Prostate gland (tissue), 2 donors: ENCODE results near the gene B3GALT4.

Experiments
- POLR2A ChIP-seq: fragments of 450-650 bp; IDR thresholded peaks from one replicate; pipeline ENCODE4 v1.6.1; 2016; ENCODE audit warnings: antibody characterized with exemption, mild to moderate bottlenecking
- POLR2AphosphoS5 ChIP-seq: sonication (generic); formaldehyde crosslinking; IDR thresholded peaks from one replicate; pipeline ENCODE4 v1.6.1; 2017; ENCODE audit warnings: antibody characterized with exemption
- TF ChIP-seq, protein P1 (sequence below), 4 experiments: fragments of 200-600 bp in 2 of 4; fragments of 450-650 bp in 2 of 4; sonication (generic) in 2 of 4; IDR thresholded peaks; 1 replicate in 3 of 4; 2 replicates in 1 of 4; pipeline ENCODE4 v1.5.1; 2016 to 2019; ENCODE audit warnings: antibody characterized with exemption in 4 of 4, mild to moderate bottlenecking in 2 of 4, moderate library complexity in 2 of 4

DNA sequence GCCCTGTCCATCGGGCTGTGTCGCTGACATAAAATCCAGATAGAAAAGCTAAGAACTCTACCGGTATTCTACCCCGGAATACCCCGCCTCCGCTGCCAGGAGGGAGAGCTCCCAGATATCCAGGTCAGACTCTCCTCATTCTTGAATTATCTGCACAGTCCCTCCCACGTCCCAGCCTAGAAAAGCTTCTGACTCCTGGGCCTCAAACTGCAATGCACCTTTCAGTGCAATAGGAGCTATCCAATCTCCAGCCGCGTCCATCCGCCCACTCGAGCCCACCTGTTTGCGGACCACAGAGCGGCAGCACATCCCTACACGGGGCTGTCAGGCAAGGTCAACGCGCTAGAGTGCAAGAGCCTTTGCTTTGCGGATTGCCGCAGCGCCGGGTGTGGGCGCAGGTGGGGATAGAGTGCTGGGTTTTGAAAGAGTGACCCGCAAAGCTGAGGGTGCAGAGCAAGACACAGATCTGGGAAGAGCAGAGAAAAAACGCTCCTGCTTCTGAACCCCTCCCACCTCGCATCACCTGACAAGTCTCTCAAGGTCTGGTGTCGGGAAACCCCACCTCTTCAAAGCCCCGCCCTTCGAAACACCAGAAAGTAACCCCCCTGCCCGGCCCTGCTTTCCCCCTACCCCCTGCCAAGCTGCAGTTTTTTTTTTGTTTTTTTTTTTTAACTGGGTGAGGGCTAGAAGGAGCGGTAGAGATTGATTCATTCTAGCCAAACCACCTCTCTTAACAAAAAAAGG is 35.6 kb downstream of the B3GALT4 start:
- TF ChIP-seq, protein P1, sequence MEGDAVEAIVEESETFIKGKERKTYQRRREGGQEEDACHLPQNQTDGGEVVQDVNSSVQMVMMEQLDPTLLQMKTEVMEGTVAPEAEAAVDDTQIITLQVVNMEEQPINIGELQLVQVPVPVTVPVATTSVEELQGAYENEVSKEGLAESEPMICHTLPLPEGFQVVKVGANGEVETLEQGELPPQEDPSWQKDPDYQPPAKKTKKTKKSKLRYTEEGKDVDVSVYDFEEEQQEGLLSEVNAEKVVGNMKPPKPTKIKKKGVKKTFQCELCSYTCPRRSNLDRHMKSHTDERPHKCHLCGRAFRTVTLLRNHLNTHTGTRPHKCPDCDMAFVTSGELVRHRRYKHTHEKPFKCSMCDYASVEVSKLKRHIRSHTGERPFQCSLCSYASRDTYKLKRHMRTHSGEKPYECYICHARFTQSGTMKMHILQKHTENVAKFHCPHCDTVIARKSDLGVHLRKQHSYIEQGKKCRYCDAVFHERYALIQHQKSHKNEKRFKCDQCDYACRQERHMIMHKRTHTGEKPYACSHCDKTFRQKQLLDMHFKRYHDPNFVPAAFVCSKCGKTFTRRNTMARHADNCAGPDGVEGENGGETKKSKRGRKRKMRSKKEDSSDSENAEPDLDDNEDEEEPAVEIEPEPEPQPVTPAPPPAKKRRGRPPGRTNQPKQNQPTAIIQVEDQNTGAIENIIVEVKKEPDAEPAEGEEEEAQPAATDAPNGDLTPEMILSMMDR (IDR thresholded peaks at IDR 0.05), result no peak
- peak; percentile 58 for TF ChIP-seq POLR2A
- TF ChIP-seq POLR2AphosphoS5, result peak; percentile 87
